ENCODE results near the gene MYOF. TPM values are rescaled to one million over a fixed set of nuclear protein-coding genes. Genes with fewer than 3 reads are reported as not detected.
"Not testable (repeated sequence)": the region's sequence is repeated elsewhere in the genome, so short reads cannot be mapped to it uniquely, and the experiment has no call there.

The MYOF gene
- total RNA-seq, 1 donor from 2014 or later = 90.4 TPM

DNA sequence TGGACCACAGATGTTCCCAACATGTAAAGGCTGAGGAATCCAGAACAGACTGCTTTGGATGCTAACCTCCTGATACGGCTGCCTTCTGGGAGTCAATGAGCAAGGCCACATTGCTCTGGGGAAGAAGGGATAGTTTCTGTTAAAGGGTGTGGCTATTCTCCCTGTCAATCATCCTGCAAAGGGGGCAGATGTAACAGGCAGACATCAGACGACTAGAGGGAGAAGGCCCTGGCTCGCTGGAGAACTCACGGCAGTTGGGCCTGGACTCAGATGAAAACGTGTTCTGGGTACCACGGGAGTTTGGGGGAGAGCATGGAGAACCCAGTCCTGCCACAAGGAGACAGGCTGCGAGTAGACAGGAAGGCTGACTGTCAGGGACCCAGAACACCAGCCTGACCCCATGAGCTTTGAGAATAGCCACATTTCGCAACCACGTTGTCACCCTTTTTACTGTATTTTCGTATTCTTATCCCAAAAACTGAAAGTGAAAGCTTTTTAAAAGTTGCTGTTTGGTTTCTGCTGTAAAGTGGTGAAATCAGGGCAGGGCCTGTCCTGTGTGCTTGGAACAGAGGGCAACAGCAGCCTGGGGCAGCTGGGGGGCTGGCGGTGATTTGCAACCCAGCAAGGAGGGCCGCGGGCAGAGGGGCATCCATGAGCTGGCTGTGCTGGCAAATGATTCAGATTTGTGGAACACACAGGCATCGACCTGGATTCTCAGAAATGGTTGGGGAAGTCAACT is 95.3 kb downstream of the MYOF start:
- DNase-seq = no peak

DNA sequence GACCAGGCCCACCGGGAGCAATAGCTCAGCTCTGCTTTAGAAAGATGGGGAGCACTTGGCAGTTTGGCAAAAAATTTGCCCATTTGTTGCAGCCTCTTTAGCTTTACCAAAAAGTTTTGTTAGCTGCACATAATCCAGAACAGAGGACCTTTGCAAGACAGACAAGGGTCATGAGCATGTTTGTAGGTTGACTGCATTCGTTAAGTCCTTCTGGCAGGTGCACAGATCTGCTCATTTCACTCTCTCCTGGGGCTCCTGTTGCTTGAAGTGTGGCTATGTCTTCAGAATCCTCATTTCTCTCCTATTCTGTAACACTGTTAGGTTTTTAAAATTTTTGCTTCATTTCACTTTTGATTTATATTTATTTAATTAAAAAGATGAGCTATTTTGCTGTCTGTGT is 96.8 kb downstream of the MYOF start:
- no peak for DNase-seq

GRCh38 chr10:93384006-93384405 is 98.1 kb downstream of the MYOF start:
- DNase-seq = no peak

- DNase-seq = no peak
Observed at GRCh38 chr10:93383562-93383981, 98.6 kb downstream of the MYOF start.

- DNase-seq = no peak
Observed at GRCh38 chr10:93379731-93380575, 102.2 kb downstream of the MYOF start.

- no peak for DNase-seq
Observed at GRCh38 chr10:93378997-93379730, 103.0 kb downstream of the MYOF start.

DNA sequence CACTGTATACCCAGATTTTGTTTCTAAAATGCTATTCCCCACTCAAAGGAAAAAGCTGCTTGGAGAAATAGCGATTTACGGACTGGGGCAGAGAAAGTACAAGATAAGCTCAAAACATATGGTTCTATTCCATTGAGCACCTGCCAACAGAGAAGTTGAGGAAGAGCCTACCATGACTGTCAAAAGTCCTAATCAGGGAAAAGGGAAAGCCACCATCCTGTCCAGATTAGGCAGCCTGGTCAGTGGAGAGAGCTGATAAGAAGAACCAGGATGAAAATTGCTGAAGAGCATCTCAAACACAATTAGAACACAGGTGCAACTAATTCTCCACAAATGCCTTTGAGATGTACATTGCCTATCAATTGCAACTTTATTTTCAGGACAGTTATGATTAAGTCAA is 104.1 kb downstream of the MYOF start:
- no peak for DNase-seq

DNA sequence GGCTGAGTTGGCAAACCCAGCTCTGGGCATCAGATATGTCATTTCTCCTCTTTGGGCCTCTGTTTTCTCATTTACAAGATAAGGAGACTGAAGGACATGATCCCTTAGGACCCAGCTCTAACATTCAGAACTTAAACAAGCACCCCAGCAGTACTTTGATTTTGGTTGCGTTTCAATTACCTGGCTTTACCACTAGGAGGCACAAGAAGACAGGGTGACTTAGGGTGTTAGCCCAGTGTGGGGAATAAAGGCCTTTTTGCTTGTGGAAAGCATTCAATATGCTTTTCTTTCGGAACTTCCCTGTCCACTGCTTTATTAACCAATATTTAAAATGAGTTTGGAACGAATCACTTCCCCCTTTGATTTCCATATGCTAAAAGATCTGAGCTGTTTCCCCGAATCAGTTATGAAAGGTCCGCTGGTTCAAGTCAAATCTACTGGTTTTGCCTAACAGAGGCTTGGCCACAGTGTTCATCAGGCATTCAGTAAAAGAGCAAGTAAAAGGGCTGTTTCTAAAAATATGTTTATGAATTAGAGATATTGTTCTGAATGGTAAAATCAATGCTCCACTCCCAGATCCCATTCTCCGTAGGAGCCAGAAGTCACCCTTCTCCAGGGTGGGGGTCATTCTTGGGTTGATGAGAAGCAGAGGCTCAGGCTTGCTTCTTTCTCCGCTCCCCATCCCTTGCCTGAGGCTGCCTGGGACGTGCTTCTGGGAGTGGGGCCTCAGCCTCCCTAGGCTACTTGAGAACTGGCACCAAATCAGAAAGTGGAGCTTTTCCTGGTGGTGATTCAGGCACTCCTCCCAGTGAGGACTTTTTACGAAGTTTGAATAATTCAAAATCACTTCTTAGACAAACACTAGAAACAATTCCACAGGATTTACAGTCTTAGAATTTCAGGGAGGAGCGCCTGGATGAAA is 105.5 kb downstream of the MYOF start:
- DNase-seq = peak; percentile 91

DNA sequence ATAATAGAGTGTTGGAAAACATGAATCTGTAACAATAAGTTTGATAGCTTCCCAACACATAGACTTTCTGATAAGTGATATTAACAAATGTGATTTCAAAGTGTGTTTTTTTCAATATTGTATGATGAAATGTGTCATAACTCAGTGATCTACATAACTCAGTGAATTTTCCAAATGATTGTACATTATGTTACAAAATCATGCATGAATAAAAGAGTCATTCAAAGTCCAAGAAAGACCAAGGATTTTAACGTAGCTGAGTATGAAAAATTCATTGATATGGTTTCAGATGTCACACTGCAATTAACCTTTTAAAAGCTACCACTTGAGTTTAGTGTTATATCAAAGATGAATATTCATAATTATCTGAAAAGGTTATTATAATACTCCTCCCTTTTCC is 111.2 kb downstream of the MYOF start:
- DNase-seq = no peak

DNA sequence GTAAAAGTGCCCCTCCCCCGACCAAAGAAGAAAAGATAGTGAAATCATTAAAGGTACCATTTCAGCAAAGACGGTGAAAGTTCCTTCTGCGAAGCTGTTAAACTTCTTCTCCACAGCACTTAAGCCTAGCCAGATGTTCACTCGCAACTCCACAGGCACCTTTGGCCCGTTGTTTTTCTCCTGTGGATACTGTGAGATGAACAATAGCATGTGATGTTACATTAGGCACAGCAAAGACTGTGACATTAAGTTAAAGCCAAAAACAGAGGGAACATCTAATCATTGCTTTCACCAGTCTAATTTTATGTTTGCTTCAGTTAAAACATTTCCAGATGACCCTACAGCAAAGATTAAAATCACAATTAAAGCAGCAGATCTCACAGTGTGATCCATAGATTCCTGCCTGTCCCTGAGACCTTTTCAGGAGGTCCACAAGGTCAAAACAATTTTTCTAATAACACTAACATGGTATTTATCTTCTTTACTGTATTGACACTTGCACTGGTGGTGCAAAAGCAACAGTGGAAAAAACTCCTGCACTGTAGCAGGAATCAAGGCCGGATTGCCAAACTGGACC is 112.5 kb downstream of the MYOF start:
- DNase-seq = no peak

GRCh38 chr10:93368210-93368609 is 113.9 kb downstream of the MYOF start:
- no peak for DNase-seq

GRCh38 chr10:93367664-93368063 is 114.5 kb downstream of the MYOF start:
- no peak for DNase-seq

DNA sequence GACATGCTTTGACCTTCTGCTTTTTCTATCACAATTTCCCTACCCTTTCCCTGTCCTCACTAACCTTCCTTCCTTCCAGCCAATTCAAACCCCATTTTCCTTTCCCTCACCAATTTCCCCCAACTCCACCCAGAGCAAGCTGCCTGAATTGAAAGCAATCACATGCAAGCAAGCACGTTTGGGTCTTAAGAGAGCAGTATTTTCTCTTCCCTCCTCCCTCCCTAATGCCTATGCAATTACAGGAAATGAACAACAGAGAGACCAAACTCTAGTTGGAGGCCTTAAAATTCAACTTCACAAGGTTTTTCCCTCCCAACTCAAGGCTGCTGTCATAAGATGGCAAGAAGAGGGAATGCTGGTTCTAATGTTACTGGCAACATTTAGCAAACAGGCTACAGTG is 117.2 kb downstream of the MYOF start:
- no peak for DNase-seq

DNA sequence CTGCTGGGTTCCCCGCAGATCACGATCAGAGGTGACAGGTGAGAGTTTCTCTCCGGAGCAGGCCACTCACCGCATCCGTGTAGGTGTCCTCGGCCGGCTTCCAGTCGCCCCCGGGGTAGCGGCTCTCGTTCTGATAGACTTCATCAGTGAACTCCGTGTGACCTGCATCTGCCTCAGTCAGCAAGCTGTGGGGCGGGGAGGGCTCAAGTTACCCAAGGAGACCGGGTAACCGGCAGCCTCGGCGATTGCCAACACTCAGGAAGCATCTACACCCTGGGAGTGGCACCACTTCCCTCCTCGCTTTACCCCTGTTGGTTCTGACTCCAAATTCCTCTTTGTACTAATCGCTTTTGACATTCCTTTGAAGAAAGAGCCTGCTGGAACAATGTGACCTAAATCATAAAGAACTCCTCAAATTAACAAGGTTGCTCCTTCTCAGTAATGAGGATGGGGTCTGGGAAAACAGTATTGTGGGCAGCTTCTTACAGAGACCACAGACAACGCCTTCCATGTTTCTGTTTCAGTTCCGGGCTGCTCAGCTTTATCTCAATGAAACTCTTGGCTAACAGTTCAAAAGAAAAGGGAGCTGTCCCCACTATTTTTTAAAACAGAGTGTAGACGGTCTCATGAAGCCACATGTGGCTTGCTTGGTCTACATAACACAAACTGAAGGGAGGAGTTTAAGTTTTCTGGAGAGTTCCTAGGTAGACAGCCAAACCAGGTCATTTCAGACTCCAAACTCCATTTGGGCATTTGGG is 118.1 kb downstream of the MYOF start:
- no peak for DNase-seq

GRCh38 chr10:93358398-93358797 is 123.7 kb downstream of the MYOF start:
- DNase-seq = not testable (repeated sequence)

DNA sequence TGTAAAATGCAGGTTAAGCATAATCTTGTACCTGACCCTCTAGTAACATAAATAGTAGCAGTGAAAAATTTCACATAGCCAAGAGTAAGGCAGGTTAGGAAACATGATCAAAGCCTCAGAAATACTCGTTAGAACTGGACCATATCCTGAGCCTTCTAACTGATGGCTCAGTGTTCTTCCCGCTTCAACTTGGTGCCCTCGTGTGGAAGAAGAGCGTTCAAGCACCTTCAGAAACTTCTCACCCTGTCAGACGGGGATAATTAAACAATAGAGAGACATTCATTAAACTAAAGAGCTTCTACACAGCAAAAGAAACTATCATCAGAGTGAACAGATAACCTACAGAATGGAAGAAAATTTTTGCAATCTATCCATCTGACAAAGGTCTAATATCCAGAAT is 124.5 kb downstream of the MYOF start:
- DNase-seq = no peak

DNA sequence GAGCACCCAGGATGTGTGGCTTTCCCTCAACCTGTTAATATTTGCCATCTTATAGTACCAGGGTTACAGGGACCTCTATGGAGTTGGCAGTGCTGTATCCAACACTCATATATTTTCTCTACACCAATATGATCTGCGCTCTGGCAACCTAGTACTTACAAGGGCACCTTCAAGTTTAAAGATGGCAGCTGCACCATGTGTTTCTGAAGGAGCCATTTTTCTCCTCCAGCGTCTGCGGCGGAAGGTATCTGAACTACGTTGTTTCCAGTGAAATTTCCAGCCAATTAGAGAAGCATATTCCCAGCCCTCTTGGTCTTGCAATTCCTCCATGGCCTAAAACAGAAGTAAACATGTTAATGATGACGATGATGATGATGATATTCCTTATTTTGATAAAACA is 125.6 kb downstream of the MYOF start:
- no peak for DNase-seq

DNA sequence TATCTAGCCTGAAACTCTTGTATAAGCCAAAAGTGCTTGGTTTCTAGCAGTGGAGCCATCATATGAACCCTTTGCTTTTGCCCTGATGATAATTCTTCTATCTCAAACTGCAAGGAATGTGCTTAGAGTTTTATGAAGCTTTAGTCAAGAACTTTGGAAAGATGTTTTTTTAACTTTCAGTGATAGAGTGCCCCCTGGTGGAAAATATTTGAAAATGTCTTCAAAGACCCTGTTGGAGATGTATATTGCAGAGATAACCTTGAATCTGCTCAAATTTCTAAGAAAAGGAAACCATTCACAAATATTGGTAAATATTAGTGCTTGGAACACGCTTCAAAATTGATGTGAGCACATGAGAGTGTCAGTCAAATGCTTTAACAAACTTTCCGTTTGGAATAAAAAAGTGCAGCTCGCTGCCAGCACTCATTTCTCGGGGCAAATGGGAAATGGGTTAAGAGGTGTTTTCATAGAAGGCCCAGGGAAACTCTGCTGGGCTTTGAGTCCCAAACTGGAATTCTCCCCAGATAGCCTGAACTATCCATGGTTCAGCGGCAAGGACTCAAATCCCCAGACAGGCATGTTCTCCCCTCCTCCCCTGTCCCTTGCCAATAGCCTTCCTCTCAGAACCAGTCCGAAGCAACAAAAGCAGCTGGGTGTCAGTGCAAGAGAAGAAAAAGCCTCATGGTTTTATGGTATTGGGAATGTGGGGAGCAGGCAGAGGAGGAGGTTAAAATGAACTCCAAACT is 129.3 kb downstream of the MYOF start:
- DNase-seq = no peak

DNA sequence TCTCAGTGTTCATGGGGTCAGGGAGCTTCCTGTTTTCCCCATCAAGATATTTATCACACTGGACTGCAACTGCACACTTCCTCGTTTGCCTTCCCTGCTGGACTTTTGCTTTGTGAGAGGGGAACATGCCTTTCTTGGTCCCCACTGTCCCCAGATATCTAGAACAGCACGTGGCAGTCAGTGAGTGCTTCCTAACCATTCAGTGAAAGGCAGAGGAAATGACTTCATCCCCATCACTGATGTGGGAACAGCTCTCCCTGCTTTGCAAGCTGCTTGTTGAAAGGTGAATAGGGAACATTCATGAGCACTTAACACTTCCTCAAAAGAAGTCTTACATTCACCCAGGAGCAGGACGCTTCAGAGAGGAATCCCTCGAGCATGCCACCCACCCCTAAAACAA is 135.4 kb downstream of the MYOF start:
- DNase-seq = no peak

- no peak for DNase-seq
Observed at GRCh38 chr10:93346108-93346507, 136.0 kb downstream of the MYOF start.

All from skin of body (tissue), 2 donors.